Ishikawa (cell line): ENCODE results near the gene SUPT20H.

Experiments used
- TCF12 ChIP-seq: IDR thresholded peaks from 2 replicates; pipeline ENCODE4 v1.6.1; 2012; ENCODE audit warnings: low read depth
- YY1 ChIP-seq: IDR thresholded peaks from 2 replicates; pipeline ENCODE4 v1.6.1; 2012; ENCODE audit warnings: low read depth

DNA sequence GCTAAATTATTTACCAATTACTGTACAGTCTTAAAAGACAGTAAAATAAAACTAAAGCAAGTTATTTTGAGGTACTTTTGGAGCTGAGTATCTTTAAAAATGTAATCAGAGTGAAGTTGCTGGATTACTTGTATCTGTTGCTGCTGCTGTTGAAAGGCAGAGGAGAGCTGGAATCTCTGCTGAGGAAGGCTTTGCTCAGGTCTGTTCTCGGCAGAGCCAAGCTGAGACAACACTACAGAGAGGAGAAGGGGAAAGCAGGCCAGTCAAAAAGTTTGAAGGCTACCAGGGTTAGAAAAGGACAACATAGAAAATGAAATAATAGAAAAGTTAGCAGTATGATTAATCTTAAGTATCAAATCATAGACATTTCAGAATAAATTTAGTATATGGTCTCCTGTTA is 49.1 kb downstream of the SUPT20H start:
- no peak for TF ChIP-seq TCF12
- no peak for TF ChIP-seq YY1
